Smooth muscle cell (in vitro differentiated cells): ENCODE results near the gene GSAP. TPM values are rescaled to one million over a fixed set of nuclear protein-coding genes. Genes with fewer than 3 reads are reported as not detected.

Source experiments
- DNase-seq: peaks from one replicate; lab custom pipeline; 2025; ENCODE audit not compliant: unreplicated experiment; lab: John Stamatoyannopoulos, UW
- H2AFZ ChIP-seq: fragments of 200-600 bp; sonication (generic); 2 replicates; pipeline ENCODE4 v1.6.0; 2016; ENCODE audit warnings: antibody characterized with exemption, low read depth, mild to moderate bottlenecking
- H3F3A ChIP-seq: fragments of 200-600 bp; sonication (generic); 2 replicates; pipeline ENCODE4 v1.6.0; 2017; ENCODE audit warnings: antibody characterized with exemption, low read depth
- H3K27ac ChIP-seq: fragments of 200-600 bp; sonication (generic); 2 replicates; pipeline ENCODE4 v1.5.1; 2016; ENCODE audit warnings: low read depth, mild to moderate bottlenecking
- H3K27me3 ChIP-seq: fragments of 200-600 bp; sonication (generic); 2 replicates; pipeline ENCODE4 v1.6.1; 2016; ENCODE audit warnings: low read depth, mild to moderate bottlenecking
- H3K36me3 ChIP-seq: fragments of 200-600 bp; sonication (generic); 2 replicates; pipeline ENCODE4 v1.5.1; 2016; ENCODE audit warnings: low read depth
- H3K4me1 ChIP-seq: fragments of 200-600 bp; sonication (generic); 2 replicates; pipeline ENCODE4 v1.5.1; 2016; ENCODE audit warnings: low read depth
- H3K4me2 ChIP-seq: fragments of 200-600 bp; sonication (generic); 2 replicates; pipeline ENCODE4 v1.6.0; 2016; ENCODE audit warnings: mild to moderate bottlenecking
- H3K4me3 ChIP-seq: fragments of 200-600 bp; sonication (generic); 2 replicates; pipeline ENCODE4 v1.5.1; 2016; ENCODE audit warnings: mild to moderate bottlenecking
- H3K79me2 ChIP-seq: fragments of 200-600 bp; sonication (generic); 2 replicates; pipeline ENCODE4 v1.6.0; 2016; ENCODE audit warnings: low read depth, mild to moderate bottlenecking
- H3K9ac ChIP-seq: fragments of 200-600 bp; sonication (generic); 2 replicates; pipeline ENCODE4 v1.6.0; 2016; ENCODE audit warnings: low read depth
- H3K9me3 ChIP-seq: fragments of 200-600 bp; sonication (generic); replicated peaks from 2 replicates; pipeline ENCODE4 v1.5.1; 2016; ENCODE audit warnings: low read depth
- H4K20me1 ChIP-seq: fragments of 200-600 bp; sonication (generic); 2 replicates; pipeline ENCODE4 v1.6.0; 2016; ENCODE audit warnings: low read depth
- WGBS: methylation state at CpG from one replicate; pipeline ENCODE4 v1.1.7; 2016; ENCODE audit warnings: low lambda C conversion rate; 5-methylcytosine and 5-hydroxymethylcytosine counted together
- polyA plus RNA-seq: library from polyadenylated mRNA; unstranded; fragments of >200 nt; fragmentation: Nextera tagmentation; extraction: Ambion mirVana; gene quantifications from 2 replicates; pipeline ENCODE4 v1.2.1, GENCODE V29; 2016
- total RNA-seq: library from RNA; depleted of rRNA; stranded (reverse); fragments of >200 nt; gene quantifications from 2 replicates; pipeline ENCODE4 v1.2.3, GENCODE V29; 2014
- TF ChIP-seq, protein P1 (sequence below): fragments of 200-600 bp; sonication (generic); IDR thresholded peaks from 2 replicates; pipeline ENCODE4 v1.5.1; 2017; ENCODE audit warnings: borderline replicate concordance, mild to moderate bottlenecking, antibody characterized with exemption; ENCODE audit not compliant: insufficient read depth, poor library complexity, severe bottlenecking

GSAP gene
- total and polyA plus RNA-seq, 2 experiments from 2014 or later = 0.45 to 0.94 TPM

GRCh38 chr7:77442636-77443035 is 26.5 kb upstream of the GSAP start:
- H3K27ac ChIP-seq = no peak overlapping the region
- H3K79me2 ChIP-seq = no peaks in the 10 kb centered on the region
- TF ChIP-seq, protein P1, sequence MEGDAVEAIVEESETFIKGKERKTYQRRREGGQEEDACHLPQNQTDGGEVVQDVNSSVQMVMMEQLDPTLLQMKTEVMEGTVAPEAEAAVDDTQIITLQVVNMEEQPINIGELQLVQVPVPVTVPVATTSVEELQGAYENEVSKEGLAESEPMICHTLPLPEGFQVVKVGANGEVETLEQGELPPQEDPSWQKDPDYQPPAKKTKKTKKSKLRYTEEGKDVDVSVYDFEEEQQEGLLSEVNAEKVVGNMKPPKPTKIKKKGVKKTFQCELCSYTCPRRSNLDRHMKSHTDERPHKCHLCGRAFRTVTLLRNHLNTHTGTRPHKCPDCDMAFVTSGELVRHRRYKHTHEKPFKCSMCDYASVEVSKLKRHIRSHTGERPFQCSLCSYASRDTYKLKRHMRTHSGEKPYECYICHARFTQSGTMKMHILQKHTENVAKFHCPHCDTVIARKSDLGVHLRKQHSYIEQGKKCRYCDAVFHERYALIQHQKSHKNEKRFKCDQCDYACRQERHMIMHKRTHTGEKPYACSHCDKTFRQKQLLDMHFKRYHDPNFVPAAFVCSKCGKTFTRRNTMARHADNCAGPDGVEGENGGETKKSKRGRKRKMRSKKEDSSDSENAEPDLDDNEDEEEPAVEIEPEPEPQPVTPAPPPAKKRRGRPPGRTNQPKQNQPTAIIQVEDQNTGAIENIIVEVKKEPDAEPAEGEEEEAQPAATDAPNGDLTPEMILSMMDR = no peak
- H2AFZ ChIP-seq = no peak overlapping the region
- WGBS = 81% methylated on average over 2 of the region's 2 CpGs
- H4K20me1 ChIP-seq = no peaks in the 10 kb centered on the region
- no peak for DNase-seq
- no peaks in the 10 kb centered on the region for H3K27me3 ChIP-seq
- H3K36me3 ChIP-seq = no peaks in the 10 kb centered on the region
- H3K9ac ChIP-seq = no peak overlapping the region
- H3F3A ChIP-seq = no peaks in the 10 kb centered on the region
- no peaks in the 10 kb centered on the region for H3K9me3 ChIP-seq
- H3K4me3 ChIP-seq = no peak overlapping the region
- H3K4me1 ChIP-seq = no peaks in the 10 kb centered on the region
- H3K4me2 ChIP-seq = no peak overlapping the region

DNA sequence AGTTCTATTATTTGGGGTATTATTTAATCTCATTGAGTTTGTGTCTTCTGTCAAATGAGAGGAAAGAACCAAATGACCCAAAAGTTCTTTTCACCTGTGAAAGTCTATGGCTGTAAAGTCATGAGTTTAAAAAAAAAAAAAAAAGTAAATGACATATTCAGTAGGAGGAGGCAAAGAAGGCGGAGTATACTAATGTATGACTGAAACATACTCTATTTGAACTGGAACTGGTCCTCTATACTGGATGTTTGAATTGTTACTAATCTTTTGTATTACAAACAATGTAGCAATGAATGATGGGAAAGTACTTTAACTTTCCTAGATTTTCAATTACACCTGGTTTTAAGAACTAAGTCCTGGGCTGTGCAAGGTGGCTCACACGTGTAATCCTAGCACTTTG is 24.9 kb upstream of the GSAP start:
- Histone ChIP-seq H3K36me3 (no peaks in the 10 kb centered on the region), H2AFZ (no peak overlapping the region), H3K9me3 (no peaks in the 10 kb centered on the region), H3K27ac (no peak overlapping the region), H3K4me2 (no peak overlapping the region), H3K9ac (no peak overlapping the region), H3K27me3 (no peaks in the 10 kb centered on the region), H3F3A (no peaks in the 10 kb centered on the region), H3K4me1 (no peaks in the 10 kb centered on the region), H4K20me1 (no peaks in the 10 kb centered on the region), H3K4me3 (no peak overlapping the region), H3K79me2 (no peaks in the 10 kb centered on the region)
- 80% methylated on average over 2 of the region's 2 CpGs for WGBS
- DNase-seq = no peak
- TF ChIP-seq, protein P1 = no peak

- TF ChIP-seq, protein P1 = no peak
- Histone ChIP-seq H2AFZ (no peak overlapping the region), H3F3A (no peaks in the 10 kb centered on the region), H3K4me1 (no peaks in the 10 kb centered on the region), H3K4me2 (no peak overlapping the region), H3K27ac (no peak overlapping the region), H3K36me3 (no peaks in the 10 kb centered on the region), H3K9me3 (no peaks in the 10 kb centered on the region), H4K20me1 (no peaks in the 10 kb centered on the region), H3K79me2 (no peaks in the 10 kb centered on the region), H3K4me3 (no peak overlapping the region), H3K9ac (no peak overlapping the region), H3K27me3 (no peaks in the 10 kb centered on the region)
- WGBS = 53% methylated on average over 5 of the region's 5 CpGs
- no peak for DNase-seq
These were observed 23.4 kb upstream of the GSAP start for GRCh38 chr7:77439572-77439971.

- no peaks in the 10 kb centered on the region for H3K4me1 ChIP-seq
- TF ChIP-seq, protein P1 = no peak
- DNase-seq = no peak
- H3K27ac ChIP-seq = no peak overlapping the region
- no peaks in the 10 kb centered on the region for H3K27me3 ChIP-seq
- H3F3A ChIP-seq = no peaks in the 10 kb centered on the region
- 92% methylated on average over 1 of the region's 1 CpG for WGBS
- no peak overlapping the region for H2AFZ ChIP-seq
- H3K4me2 ChIP-seq = no peak overlapping the region
- H3K9me3 ChIP-seq = no peaks in the 10 kb centered on the region
- H3K4me3 ChIP-seq = no peak overlapping the region
- H3K79me2 ChIP-seq = no peaks in the 10 kb centered on the region
- H3K9ac ChIP-seq = no peak overlapping the region
- no peaks in the 10 kb centered on the region for H4K20me1 ChIP-seq
- H3K36me3 ChIP-seq = no peaks in the 10 kb centered on the region
These were observed 22.0 kb upstream of the GSAP start for GRCh38 chr7:77438131-77438530.
